Measurements from ENCODE around the gene RABGAP1L.

DNA sequence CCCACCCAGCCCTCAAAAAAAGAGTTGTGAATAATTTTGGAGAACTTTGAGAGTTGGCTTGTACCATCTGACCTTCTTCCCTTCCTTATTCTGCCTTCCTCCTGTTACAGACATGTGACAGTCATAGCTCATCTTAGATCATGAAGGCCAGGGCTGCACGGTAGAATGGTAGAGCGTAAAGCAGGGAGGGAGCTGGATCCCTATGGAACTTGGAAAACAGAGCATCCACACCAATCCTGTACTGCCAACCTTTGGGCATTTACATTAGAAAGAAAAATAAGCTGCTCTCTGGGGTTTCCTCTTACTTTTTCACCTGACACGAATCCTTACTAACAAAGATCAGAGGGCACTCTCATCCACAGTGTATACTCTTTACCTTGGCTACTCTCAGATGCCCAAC is 409.9 kb downstream of the RABGAP1L start:
- TF ChIP-seq, protein P1, sequence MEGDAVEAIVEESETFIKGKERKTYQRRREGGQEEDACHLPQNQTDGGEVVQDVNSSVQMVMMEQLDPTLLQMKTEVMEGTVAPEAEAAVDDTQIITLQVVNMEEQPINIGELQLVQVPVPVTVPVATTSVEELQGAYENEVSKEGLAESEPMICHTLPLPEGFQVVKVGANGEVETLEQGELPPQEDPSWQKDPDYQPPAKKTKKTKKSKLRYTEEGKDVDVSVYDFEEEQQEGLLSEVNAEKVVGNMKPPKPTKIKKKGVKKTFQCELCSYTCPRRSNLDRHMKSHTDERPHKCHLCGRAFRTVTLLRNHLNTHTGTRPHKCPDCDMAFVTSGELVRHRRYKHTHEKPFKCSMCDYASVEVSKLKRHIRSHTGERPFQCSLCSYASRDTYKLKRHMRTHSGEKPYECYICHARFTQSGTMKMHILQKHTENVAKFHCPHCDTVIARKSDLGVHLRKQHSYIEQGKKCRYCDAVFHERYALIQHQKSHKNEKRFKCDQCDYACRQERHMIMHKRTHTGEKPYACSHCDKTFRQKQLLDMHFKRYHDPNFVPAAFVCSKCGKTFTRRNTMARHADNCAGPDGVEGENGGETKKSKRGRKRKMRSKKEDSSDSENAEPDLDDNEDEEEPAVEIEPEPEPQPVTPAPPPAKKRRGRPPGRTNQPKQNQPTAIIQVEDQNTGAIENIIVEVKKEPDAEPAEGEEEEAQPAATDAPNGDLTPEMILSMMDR (optimal IDR thresholded peaks at IDR 0.05 in 1 of 3, IDR thresholded peaks at IDR 0.05 in 1 of 3, conservative IDR thresholded peaks at IDR 0.05 in 1 of 3; ENCODE audit: extremely low read depth in 1 of 3, insufficient read depth in 2 of 3, low read length in 3 of 3), result no peak
- no peak for TF ChIP-seq EZH2 (IDR thresholded peaks at IDR 0.05; ENCODE audit: low read length)

Data from keratinocyte (primary cell).